Measurements from ENCODE around the gene RAB30. TPM values are rescaled to one million over a fixed set of nuclear protein-coding genes. Genes with fewer than 3 reads are reported as not detected.

Gene RAB30
- total RNA-seq, 2 experiments from 2014 or later = 8.8 to 13.3 TPM

DNA sequence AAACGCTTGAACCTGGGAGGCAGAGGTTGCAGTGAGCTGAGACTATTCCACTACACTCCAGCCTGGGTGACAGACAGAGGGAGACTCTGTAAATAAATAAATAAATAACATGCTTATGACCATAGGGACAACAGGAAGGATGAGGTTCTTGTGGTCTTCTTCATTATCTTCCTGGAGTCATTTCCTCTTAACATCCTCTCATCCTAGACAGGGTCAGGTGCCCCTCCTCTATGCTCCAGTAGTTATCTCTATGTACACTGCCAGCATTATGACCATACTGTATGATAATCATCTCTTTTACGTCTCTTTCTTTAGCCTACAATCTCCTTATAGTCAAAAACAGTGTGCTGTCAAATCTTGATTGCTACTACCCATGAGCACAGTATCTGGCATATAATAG, 17.7 kb downstream of the RAB30 start:
- ChIA-PET CTCF (interaction anchor here (0.7 to 1.3 kb wide), 2 partner anchors 8 to 107 kb away, joined by 3 read pairs; no protein-coding TSS in a partner anchor), POLR2A (no interaction called here)
- ATAC-seq (peak; percentile 50), DNase-seq (no peak)
- Mint-ChIP-seq H3K4me3 (no peak overlapping the region), H3K27ac (no peak overlapping the region), H3K9me3 (ENCODE audit: insufficient read depth) (peaks cover 3% of the 10 kb centered on the region), H3K4me1 (ENCODE audit: low read depth) (peaks cover 37% of the 10 kb centered on the region), H3K36me3 (ENCODE audit: low read depth) (peaks cover 25% of the 10 kb centered on the region), H3K27me3 (ENCODE audit: low read depth) (no peaks in the 10 kb centered on the region)

DNA sequence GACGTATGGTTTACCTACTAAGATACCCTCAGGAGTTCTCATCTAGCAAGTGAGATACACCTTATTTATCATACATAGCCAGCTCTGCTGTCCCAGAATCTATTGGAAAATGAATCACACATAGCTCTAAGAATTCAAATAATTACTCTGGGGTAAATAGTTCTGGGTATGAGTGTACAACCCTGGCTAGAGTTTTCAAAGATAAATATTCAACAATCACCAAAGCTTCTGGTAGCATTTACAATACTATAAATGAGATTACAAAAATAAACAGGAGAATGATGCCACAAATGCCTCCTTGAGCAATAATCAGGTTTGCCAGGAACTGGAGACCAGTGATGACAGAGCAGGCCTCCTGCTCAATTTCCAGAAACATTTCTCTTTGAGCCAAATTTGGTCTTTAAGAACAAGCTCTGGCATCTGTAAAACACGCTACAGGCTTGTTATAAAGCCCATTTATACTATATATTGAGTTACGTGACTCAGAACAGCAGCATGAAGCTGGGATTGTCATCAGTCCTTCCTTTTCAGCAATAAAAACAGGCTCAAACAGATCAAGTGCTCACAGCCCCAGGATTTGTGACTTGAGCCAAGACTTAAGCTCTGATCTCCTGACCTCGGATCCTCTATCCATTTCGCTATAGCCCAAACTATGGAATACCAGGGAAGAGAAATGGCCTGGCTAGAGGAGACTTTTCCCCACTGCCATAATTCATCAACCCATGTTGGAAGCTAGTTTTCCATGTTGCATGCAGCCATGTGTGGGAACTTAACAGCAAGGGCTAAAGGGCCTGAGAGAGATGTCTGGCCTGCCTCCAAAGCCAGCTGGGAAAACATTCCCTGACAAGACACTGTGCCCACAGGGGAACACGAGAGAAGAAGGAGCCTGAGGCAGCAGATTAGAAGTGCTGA, 19.7 kb downstream of the RAB30 start:
- ChIA-PET CTCF (interaction anchor here (1.0 to 1.2 kb wide), 3 partner anchors 10 to 125 kb away, joined by 3 to 5 read pairs (median 4); no protein-coding TSS in a partner anchor), POLR2A (interaction anchor here (1.4 kb wide), 2 partner anchors 10 to 20 kb away, joined by 4 to 5 read pairs; partner anchors contain the start of gene RAB30)
- H3K27me3 Mint-ChIP-seq (ENCODE audit: low read depth) = no peaks in the 10 kb centered on the region
- H3K4me3 Mint-ChIP-seq = no peak overlapping the region
- peaks cover 37% of the 10 kb centered on the region for H3K4me1 Mint-ChIP-seq (ENCODE audit: low read depth)
- no peak overlapping the region for H3K27ac Mint-ChIP-seq
- H3K36me3 Mint-ChIP-seq (ENCODE audit: low read depth) = peaks cover 25% of the 10 kb centered on the region
- ATAC-seq (no peak), DNase-seq (no peak)
- peaks cover 3% of the 10 kb centered on the region for H3K9me3 Mint-ChIP-seq (ENCODE audit: insufficient read depth)

DNA sequence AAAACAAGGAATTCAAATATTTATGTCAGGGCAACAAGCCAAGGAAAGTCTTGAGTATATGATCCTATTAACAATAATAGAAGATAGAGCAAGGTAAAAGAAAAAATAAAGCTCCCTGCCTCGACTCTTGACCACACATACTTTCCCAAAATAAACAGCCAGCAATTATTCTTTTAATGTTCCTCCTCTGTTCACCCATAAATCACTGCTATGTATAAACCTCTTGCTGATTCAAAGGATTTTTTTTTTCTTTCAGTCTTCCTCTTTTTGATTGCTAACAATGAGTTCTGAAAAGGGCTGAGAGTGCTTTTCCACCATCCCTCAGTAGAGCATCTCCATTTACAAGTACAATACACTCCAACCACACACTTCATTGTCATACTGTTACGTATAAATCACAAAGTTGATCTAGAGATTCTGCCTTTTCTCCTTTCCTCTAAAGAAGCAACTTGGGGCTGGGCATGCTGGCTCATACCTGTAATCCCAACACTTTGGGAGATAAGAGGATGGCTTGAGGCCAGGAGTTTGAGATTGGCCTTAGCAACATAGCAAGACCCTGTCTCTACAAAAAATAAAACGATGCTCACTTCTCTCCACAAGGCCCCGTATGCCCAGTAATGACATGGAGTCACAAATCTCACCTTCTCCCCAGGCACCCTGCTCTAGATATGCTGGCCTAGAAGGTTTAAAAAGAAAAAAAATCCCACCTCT, 24.0 kb downstream of the RAB30 start:
- POLR2A ChIA-PET = interaction anchor here (1.6 kb wide), 1 partner anchor 27 kb away, joined by 4 read pairs; no protein-coding TSS in a partner anchor
- peaks cover 5% of the 10 kb centered on the region for H3K36me3 Mint-ChIP-seq (ENCODE audit: low read depth)
- no peak overlapping the region for H3K27ac Mint-ChIP-seq
- DNase-seq (no peak), ATAC-seq (no peak)
- H3K4me3 Mint-ChIP-seq = no peak overlapping the region
- CTCF ChIA-PET = interaction anchor here (0.9 kb wide), 2 partner anchors 13 to 28 kb away, joined by 3 read pairs; no protein-coding TSS in a partner anchor
- peaks cover 13% of the 10 kb centered on the region for H3K4me1 Mint-ChIP-seq (ENCODE audit: low read depth)
- no peaks in the 10 kb centered on the region for H3K9me3 Mint-ChIP-seq (ENCODE audit: insufficient read depth)
- no peaks in the 10 kb centered on the region for H3K27me3 Mint-ChIP-seq (ENCODE audit: low read depth)

DNA sequence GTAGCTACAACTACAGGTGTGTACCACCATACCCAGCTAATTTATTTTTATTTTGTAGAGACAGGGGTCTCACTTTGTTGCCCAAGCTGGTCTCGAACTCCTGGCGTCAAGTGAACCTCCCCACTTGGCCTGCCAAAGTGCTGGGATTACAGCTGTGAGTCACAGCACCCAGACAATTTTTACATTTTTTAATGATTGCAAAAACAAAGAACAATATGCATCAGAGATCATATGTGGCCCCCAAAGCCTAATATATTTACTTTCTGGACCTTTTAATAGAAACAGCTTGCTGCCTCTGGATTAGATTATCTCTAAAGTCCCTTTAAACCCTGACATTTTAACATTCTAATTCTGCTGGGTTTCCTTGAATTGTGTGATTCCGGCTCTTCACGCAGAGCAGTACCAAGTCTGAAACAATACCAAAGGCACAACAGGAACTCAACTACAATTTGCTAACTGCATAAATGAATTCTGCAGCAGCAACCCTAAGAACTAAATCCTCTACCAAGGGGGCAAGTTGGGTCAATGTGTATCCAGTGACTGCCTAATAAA, 25.0 kb downstream of the RAB30 start:
- Mint-ChIP-seq H3K4me3 (no peak overlapping the region), H3K27me3 (ENCODE audit: low read depth) (no peaks in the 10 kb centered on the region), H3K27ac (no peak overlapping the region), H3K36me3 (ENCODE audit: low read depth) (peaks cover 3% of the 10 kb centered on the region), H3K9me3 (ENCODE audit: insufficient read depth) (no peaks in the 10 kb centered on the region), H3K4me1 (ENCODE audit: low read depth) (peaks cover 11% of the 10 kb centered on the region)
- DNase-seq = no peak
- ChIA-PET CTCF (interaction anchor here (0.9 to 1.2 kb wide), 3 partner anchors 11 to 27 kb away, joined by 3 read pairs; no protein-coding TSS in a partner anchor), POLR2A (interaction anchor here (1.6 kb wide), 1 partner anchor 28 kb away, joined by 4 read pairs; no protein-coding TSS in a partner anchor)
- ATAC-seq = no peak

DNA sequence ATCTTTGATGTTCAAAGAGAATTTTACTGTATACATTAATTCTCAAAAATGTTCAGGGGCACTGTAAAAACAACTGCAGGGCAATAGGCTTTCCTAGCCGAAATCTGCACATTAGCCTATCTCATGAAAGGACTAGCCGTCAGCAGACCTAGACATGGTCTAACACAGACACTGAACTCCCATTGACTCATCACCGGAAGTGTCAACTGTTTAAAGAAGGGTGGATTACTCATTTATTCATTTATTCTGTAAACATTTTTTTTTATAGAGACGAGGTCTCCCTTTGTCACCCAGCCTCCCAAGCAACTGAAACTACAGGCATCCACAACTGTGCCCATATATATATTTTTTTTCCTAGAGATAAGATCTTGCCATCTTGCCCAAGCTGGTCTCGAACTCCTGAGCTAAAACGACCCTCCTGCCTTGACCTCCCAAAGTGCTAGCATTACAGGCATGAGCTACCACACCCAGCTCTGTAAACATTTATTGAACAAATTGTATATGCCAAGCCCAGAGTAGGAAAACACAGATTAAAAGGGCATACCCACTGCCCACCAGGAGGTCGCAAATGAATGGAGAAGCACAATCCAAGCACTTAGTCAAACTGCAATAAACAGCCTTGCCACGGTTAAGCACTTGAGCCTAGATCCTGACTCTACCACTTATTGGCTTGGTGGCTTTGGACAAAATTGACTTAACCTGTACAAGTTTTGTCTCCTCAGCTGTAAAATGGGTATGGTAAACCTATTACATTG, 26.6 kb downstream of the RAB30 start:
- Mint-ChIP-seq H3K4me3 (no peak overlapping the region), H3K27ac (no peak overlapping the region), H3K27me3 (ENCODE audit: low read depth) (no peaks in the 10 kb centered on the region), H3K36me3 (ENCODE audit: low read depth) (no peaks in the 10 kb centered on the region), H3K9me3 (ENCODE audit: insufficient read depth) (no peaks in the 10 kb centered on the region), H3K4me1 (ENCODE audit: low read depth) (peaks cover 14% of the 10 kb centered on the region)
- ATAC-seq (peak; percentile 53), DNase-seq (no peak)
- POLR2A ChIA-PET = no interaction called here
- CTCF ChIA-PET = no interaction called here

DNA sequence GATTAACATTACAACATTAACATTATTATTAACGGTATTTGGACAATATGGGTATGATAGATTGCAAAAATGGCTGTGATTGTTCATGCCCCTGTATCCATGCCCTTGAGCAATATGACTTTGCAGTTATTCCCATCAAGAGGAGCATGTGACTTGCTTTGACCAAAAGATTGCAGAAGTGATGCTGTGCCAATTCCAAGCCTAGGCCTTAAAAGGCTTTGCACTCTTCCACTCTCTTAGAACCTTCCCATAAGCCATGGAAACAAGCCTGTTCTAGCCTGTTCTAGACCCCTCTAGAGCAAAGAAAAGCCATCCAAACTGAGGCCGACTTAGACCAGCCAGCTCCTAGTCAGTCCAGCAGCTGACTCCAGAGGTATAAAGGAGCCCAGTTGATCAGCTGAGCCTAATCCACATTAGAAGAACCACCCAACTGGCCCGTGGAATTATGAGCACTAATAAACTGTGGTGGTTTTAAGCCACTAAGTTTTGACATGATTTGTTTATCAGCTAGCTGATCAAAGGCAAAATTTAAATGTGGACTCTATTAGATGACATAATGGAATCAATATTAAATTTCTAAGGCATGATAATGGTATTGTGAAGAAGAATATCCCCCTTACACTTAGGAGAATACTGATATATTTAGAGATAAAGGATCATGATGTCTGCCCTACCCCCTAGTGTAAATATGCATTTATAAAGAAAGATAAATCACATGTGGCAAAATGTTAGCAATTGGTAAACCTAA, 28.6 kb downstream of the RAB30 start:
- H3K36me3 Mint-ChIP-seq (ENCODE audit: low read depth) = peaks cover 4% of the 10 kb centered on the region
- H3K4me3 Mint-ChIP-seq = no peak overlapping the region
- ATAC-seq = no peak
- no peak overlapping the region for H3K27ac Mint-ChIP-seq
- no peak for DNase-seq
- ChIA-PET CTCF (no interaction called here), POLR2A (no interaction called here)
- H3K4me1 Mint-ChIP-seq (ENCODE audit: low read depth) = peaks cover 22% of the 10 kb centered on the region
- no peaks in the 10 kb centered on the region for H3K9me3 Mint-ChIP-seq (ENCODE audit: insufficient read depth)
- H3K27me3 Mint-ChIP-seq (ENCODE audit: low read depth) = no peaks in the 10 kb centered on the region

DNA sequence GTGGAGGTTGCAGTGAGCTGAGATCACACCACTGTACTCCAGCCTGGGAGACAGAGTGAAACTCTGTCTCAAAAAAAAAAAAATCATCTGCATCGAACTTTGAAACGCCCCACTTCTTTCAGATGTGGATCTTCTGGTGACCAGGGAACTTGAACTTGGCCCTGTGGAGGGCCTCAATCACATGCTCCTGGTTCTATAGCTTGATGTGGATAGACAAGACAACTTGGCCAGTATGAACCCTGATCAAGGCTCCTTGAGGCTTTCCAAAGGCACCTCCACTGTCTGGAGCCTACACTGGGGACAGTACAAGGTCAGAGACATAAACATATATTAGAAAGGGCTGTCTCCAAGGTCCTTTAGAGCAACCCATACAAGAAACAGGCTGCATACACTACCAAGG, 30.6 kb downstream of the RAB30 start:
- CTCF ChIA-PET = no interaction called here
- peaks cover 29% of the 10 kb centered on the region for H3K4me1 Mint-ChIP-seq (ENCODE audit: low read depth)
- peaks cover 7% of the 10 kb centered on the region for H3K36me3 Mint-ChIP-seq (ENCODE audit: low read depth)
- DNase-seq (no peak), ATAC-seq (no peak)
- no peaks in the 10 kb centered on the region for H3K9me3 Mint-ChIP-seq (ENCODE audit: insufficient read depth)
- POLR2A ChIA-PET = interaction anchor here (0.6 kb wide), 2 partner anchors 16 to 140 kb away, joined by 3 read pairs; no protein-coding TSS in a partner anchor
- no peak overlapping the region for H3K4me3 Mint-ChIP-seq
- H3K27me3 Mint-ChIP-seq (ENCODE audit: low read depth) = no peaks in the 10 kb centered on the region
- H3K27ac Mint-ChIP-seq = no peak overlapping the region

DNA sequence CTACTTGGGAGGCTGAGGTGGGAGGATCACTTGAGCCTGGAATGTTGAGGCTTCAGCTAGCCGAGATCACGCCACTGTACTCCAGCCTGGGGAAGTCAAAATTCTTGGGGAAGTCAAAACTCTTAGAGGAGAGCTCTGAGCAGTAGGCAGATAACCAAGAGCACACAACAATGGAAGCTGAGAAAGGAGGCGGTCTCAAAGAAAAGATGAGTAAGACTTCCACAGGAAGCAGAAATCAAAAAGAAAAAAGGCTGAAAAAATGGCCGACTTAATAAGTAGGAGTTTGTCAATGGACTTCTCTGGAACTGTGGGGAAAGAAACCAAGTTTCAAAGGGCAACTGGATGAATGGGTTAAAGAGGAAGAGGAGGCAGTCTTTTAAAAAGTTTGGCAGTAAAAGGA, 32.1 kb downstream of the RAB30 start:
- H3K9me3 Mint-ChIP-seq (ENCODE audit: insufficient read depth) = no peaks in the 10 kb centered on the region
- POLR2A ChIA-PET = no interaction called here
- H3K27ac Mint-ChIP-seq = peak overlapping the region; percentile 7
- no peak overlapping the region for H3K4me3 Mint-ChIP-seq
- H3K27me3 Mint-ChIP-seq (ENCODE audit: low read depth) = no peaks in the 10 kb centered on the region
- ATAC-seq (no peak), DNase-seq (no peak)
- peaks cover 36% of the 10 kb centered on the region for H3K4me1 Mint-ChIP-seq (ENCODE audit: low read depth)
- CTCF ChIA-PET = no interaction called here
- H3K36me3 Mint-ChIP-seq (ENCODE audit: low read depth) = peaks cover 7% of the 10 kb centered on the region

DNA sequence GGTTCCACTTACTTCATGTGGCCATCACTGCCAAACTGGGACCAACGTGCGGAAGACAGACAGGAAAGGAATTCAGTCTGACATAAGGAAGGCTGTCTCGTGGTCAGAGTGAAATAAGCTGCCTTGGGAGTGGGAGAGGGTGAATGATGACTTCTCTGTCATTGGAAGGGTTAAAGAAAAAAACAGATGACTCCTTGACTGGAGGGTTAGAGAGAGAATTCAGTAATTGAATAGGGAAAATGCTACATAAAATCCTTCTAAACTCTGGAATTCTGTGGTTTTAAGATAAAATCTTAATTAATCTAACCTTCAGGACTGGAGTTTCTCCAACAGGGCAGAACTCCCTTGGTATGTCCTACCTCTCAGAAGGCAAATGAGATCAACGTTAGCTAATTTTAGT, 33.8 kb downstream of the RAB30 start:
- DNase-seq (no peak), ATAC-seq (no peak)
- Mint-ChIP-seq H3K27ac (no peak overlapping the region), H3K36me3 (ENCODE audit: low read depth) (peaks cover 7% of the 10 kb centered on the region), H3K4me1 (ENCODE audit: low read depth) (peaks cover 42% of the 10 kb centered on the region), H3K4me3 (no peak overlapping the region), H3K27me3 (ENCODE audit: low read depth) (no peaks in the 10 kb centered on the region), H3K9me3 (ENCODE audit: insufficient read depth) (no peaks in the 10 kb centered on the region)
- ChIA-PET POLR2A (no interaction called here), CTCF (no interaction called here)

DNA sequence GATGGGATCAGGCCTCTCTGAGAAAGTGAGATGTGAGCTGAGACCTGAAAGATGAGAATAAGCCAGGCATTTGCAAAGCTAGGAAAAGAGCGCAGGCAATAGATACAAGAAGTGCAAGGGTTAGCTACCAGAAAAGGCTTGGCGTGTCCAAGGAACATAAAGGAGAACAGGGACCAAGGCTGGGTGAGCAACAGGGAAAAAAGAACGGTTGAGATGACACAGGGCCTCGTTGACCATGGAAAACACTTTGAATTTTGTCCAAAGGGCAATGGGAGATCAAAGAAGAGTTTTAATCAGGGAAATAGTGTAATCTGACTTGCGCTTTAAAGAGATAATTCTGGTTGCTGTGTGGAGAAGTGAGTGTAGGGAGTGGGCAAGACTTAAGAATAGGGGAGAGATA, 35.0 kb downstream of the RAB30 start:
- Mint-ChIP-seq H3K27ac (no peak overlapping the region), H3K9me3 (ENCODE audit: insufficient read depth) (no peaks in the 10 kb centered on the region), H3K27me3 (ENCODE audit: low read depth) (no peaks in the 10 kb centered on the region), H3K36me3 (ENCODE audit: low read depth) (peaks cover 7% of the 10 kb centered on the region), H3K4me3 (no peak overlapping the region), H3K4me1 (ENCODE audit: low read depth) (peaks cover 42% of the 10 kb centered on the region)
- CTCF ChIA-PET = no interaction called here
- DNase-seq = no peak
- POLR2A ChIA-PET = no interaction called here
- ATAC-seq = no peak
